HepG2 (cell line): ENCODE measurements around the gene HDAC4. TPM values are rescaled to one million over a fixed set of nuclear protein-coding genes. Genes with fewer than 3 reads are reported as not detected.

Source experiments
- ARHGAP35 ChIP-seq: sonication (generic); formaldehyde crosslinking; IDR thresholded peaks from 2 replicates; pipeline ENCODE4 v1.9.0; 2022; ENCODE audit warnings: mild to moderate bottlenecking, inconsistent platforms, moderate library complexity, missing genetic modification reagents, borderline replicate concordance
- CHD4 ChIP-seq: fragments of 200-600 bp; sonication (generic); IDR thresholded peaks from 2 replicates; pipeline ENCODE4 v1.7.0; 2017; ENCODE audit warnings: mild to moderate bottlenecking, low read length, borderline replicate concordance
- FIP1L1 ChIP-seq: fragments of 200-400 bp; formaldehyde crosslinking; IDR thresholded peaks from 2 replicates; pipeline ENCODE4 v1.6.1; 2018; ENCODE audit warnings: low read depth, mild to moderate bottlenecking, low read length, moderate library complexity, borderline replicate concordance; ENCODE audit not compliant: insufficient read depth
- HCFC1 ChIP-seq: fragments of 150-350 bp; IDR thresholded peaks from 2 replicates; pipeline ENCODE4 v1.6.1; 2014; ENCODE audit warnings: low read depth, low read length
- HNRNPH1 ChIP-seq: fragments of 200-400 bp; formaldehyde crosslinking; optimal IDR thresholded peaks from 2 replicates; pipeline ENCODE3; 2017; ENCODE audit warnings: mild to moderate bottlenecking, low read depth, low read length
- RBFOX2 ChIP-seq: fragments of 200-400 bp; formaldehyde crosslinking; IDR thresholded peaks from 2 replicates; pipeline ENCODE4 v1.6.1; 2017; ENCODE audit warnings: low read depth, mild to moderate bottlenecking, low read length
- STAG1 ChIP-seq: sonication (generic); formaldehyde crosslinking; IDR thresholded peaks from 2 replicates; pipeline ENCODE4 v1.4.0; 2020; ENCODE audit warnings: missing genetic modification reagents
- TEAD2 ChIP-seq: sonication (generic); formaldehyde crosslinking; IDR thresholded peaks from 2 replicates; pipeline ENCODE4 v1.9.0; 2021; ENCODE audit warnings: missing genetic modification reagents
- ZNF234 ChIP-seq: sonication (generic); formaldehyde crosslinking; conservative IDR thresholded peaks from 2 replicates; pipeline ENCODE4 v1.5.1; 2020; ENCODE audit warnings: mild to moderate bottlenecking, missing genetic modification reagents
- ZNF44 ChIP-seq: sonication (generic); formaldehyde crosslinking; IDR thresholded peaks from 2 replicates; pipeline ENCODE4 v1.5.1; 2020; ENCODE audit warnings: mild to moderate bottlenecking, missing genetic modification reagents
- ZNF552 ChIP-seq: sonication (generic); formaldehyde crosslinking; IDR thresholded peaks from 2 replicates; pipeline ENCODE4 v1.9.0; 2022; ENCODE audit warnings: missing genetic modification reagents, mild to moderate bottlenecking, borderline replicate concordance
- ZNF557 ChIP-seq: sonication (generic); formaldehyde crosslinking; IDR thresholded peaks from 2 replicates; pipeline ENCODE4 v1.4.0; 2020; ENCODE audit warnings: missing genetic modification reagents
- ZNF558 ChIP-seq: sonication (generic); formaldehyde crosslinking; IDR thresholded peaks from 2 replicates; pipeline ENCODE4 v1.9.0; 2022; ENCODE audit warnings: mild to moderate bottlenecking, missing genetic modification reagents, borderline replicate concordance
- polyA plus RNA-seq, 8 experiments: library from polyadenylated mRNA; depleted of rRNA in 3 of 8; stranded (reverse) in 7 of 8; unstranded in 1 of 8; fragments of >200 nt; fragmentation: Illumina TruSeq in 4 of 8; extraction: Trizol in 4 of 8; gene quantifications; 2 replicates each; pipeline versions ENCODE4 v1.2.1 to v1.2.3, GENCODE V29; 2011 to 2016; ENCODE audit warnings: low read depth in 4 of 8, missing spikeins in 1 of 8, mixed read lengths in 1 of 8; ENCODE audit not compliant: insufficient read depth in 1 of 8
- total RNA-seq, 5 experiments: library from RNA; depleted of rRNA; stranded (reverse); fragments of >200 nt; fragmentation: Illumina TruSeq; extraction: Trizol; gene quantifications; 2 replicates each; pipeline ENCODE4 v1.2.3, GENCODE V29; 2016; ENCODE audit warnings: low read depth in 1 of 5
- TF ChIP-seq, protein P1 (sequence below): sonication (generic); formaldehyde crosslinking; IDR thresholded peaks from 2 replicates; pipeline ENCODE4 v1.5.1; 2020; ENCODE audit warnings: mild to moderate bottlenecking, missing genetic modification reagents, moderate library complexity
- TF ChIP-seq, protein P2 (sequence below): IDR thresholded peaks from 2 replicates; pipeline ENCODE4 v1.6.1; 2016; ENCODE audit warnings: low read depth, missing genetic modification reagents, missing compliant biosample characterization
- TF ChIP-seq, protein P3 (sequence below): fragments of 450-650 bp; IDR thresholded peaks from 2 replicates; pipeline ENCODE4 v1.6.1; 2017; ENCODE audit warnings: mild to moderate bottlenecking
- TF ChIP-seq, protein P4 (sequence below): sonication (generic); formaldehyde crosslinking; IDR thresholded peaks from 2 replicates; pipeline ENCODE4 v1.4.0; 2020; ENCODE audit warnings: missing genetic modification reagents, low read depth, mild to moderate bottlenecking, borderline replicate concordance

Gene HDAC4
- total and polyA plus RNA-seq, 2 of the 13 experiments (the other 11 are each of a cell fraction or from before 2014, with no cell fraction given): 10.1 to 11.5 TPM

DNA sequence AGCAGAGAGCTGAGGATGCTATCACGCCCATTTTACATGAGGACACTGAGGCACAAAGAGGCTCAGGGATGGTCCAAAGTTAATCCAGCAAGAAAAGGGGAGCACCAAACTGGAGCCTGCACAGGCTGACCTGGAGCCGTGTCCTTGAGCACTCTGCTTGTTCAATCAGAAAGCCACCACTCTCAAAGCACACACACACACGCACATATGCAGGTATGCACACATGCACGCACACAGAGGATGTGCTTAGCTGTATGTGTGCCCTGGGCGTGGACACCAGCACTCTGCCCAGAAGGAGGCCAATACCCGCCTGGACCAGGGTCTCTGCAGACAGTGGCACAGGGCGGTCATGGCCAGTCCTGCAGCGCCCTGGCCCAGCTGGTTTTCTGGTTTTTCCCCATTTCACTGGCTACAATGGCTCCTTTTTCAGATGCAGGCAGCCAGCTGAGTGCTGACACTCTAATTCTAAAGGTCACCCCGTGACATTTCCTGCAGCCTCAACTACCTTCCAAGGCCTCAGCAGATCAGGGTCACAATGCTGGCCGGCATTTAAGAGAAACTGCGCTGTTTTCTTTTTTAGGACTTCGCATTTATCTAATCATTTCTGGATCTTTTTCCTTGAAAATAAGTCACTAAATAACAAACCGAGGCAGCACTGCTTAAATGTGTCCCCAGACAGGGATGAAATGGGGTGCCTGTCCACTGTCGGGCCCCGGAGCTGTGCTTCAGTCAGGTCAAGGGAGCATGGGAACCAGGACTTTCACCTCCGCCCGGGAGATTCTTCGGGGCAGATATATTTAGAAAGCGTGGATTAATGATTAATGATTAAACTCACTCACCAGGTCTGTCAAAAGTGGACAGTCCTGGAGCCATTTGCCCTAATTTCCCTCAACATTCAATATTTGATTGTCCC lies 104.5 kb downstream of the HDAC4 start (continued):
- TF ChIP-seq, protein P1, sequence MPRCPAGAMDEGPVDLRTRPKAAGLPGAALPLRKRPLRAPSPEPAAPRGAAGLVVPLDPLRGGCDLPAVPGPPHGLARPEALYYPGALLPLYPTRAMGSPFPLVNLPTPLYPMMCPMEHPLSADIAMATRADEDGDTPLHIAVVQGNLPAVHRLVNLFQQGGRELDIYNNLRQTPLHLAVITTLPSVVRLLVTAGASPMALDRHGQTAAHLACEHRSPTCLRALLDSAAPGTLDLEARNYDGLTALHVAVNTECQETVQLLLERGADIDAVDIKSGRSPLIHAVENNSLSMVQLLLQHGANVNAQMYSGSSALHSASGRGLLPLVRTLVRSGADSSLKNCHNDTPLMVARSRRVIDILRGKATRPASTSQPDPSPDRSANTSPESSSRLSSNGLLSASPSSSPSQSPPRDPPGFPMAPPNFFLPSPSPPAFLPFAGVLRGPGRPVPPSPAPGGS (CRISPR knock-in tag): peak; percentile 73; the same call in 1 of the 2 replicates
- TF ChIP-seq ZNF557 (CRISPR knock-in tag) (peak; percentile 19; the same call in 1 of the 2 replicates), CHD4 (peak; percentile 89), ZNF44 (CRISPR knock-in tag) (peak; percentile 76; the same call in 1 of the 2 replicates), HNRNPH1 (no peak), FIP1L1 (no peak), RBFOX2 (no peak), STAG1 (CRISPR knock-in tag) (peak; percentile 21), TEAD2 (CRISPR knock-in tag) (no peak), ARHGAP35 (CRISPR knock-in tag) (no peak), ZNF552 (CRISPR knock-in tag) (no peak), ZNF558 (CRISPR knock-in tag) (0 out of 2 replicates have a peak, but pooled peaks have one; percentile 78), HCFC1 (no peak), ZNF234 (CRISPR knock-in tag) (no peak)
- TF ChIP-seq, protein P2, sequence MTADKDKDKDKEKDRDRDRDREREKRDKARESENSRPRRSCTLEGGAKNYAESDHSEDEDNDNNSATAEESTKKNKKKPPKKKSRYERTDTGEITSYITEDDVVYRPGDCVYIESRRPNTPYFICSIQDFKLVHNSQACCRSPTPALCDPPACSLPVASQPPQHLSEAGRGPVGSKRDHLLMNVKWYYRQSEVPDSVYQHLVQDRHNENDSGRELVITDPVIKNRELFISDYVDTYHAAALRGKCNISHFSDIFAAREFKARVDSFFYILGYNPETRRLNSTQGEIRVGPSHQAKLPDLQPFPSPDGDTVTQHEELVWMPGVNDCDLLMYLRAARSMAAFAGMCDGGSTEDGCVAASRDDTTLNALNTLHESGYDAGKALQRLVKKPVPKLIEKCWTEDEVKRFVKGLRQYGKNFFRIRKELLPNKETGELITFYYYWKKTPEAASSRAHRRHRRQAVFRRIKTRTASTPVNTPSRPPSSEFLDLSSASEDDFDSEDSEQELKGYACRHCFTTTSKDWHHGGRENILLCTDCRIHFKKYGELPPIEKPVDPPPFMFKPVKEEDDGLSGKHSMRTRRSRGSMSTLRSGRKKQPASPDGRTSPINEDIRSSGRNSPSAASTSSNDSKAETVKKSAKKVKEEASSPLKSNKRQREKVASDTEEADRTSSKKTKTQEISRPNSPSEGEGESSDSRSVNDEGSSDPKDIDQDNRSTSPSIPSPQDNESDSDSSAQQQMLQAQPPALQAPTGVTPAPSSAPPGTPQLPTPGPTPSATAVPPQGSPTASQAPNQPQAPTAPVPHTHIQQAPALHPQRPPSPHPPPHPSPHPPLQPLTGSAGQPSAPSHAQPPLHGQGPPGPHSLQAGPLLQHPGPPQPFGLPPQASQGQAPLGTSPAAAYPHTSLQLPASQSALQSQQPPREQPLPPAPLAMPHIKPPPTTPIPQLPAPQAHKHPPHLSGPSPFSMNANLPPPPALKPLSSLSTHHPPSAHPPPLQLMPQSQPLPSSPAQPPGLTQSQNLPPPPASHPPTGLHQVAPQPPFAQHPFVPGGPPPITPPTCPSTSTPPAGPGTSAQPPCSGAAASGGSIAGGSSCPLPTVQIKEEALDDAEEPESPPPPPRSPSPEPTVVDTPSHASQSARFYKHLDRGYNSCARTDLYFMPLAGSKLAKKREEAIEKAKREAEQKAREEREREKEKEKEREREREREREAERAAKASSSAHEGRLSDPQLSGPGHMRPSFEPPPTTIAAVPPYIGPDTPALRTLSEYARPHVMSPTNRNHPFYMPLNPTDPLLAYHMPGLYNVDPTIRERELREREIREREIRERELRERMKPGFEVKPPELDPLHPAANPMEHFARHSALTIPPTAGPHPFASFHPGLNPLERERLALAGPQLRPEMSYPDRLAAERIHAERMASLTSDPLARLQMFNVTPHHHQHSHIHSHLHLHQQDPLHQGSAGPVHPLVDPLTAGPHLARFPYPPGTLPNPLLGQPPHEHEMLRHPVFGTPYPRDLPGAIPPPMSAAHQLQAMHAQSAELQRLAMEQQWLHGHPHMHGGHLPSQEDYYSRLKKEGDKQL (CRISPR knock-in tag): no peak
- TF ChIP-seq, protein P3, sequence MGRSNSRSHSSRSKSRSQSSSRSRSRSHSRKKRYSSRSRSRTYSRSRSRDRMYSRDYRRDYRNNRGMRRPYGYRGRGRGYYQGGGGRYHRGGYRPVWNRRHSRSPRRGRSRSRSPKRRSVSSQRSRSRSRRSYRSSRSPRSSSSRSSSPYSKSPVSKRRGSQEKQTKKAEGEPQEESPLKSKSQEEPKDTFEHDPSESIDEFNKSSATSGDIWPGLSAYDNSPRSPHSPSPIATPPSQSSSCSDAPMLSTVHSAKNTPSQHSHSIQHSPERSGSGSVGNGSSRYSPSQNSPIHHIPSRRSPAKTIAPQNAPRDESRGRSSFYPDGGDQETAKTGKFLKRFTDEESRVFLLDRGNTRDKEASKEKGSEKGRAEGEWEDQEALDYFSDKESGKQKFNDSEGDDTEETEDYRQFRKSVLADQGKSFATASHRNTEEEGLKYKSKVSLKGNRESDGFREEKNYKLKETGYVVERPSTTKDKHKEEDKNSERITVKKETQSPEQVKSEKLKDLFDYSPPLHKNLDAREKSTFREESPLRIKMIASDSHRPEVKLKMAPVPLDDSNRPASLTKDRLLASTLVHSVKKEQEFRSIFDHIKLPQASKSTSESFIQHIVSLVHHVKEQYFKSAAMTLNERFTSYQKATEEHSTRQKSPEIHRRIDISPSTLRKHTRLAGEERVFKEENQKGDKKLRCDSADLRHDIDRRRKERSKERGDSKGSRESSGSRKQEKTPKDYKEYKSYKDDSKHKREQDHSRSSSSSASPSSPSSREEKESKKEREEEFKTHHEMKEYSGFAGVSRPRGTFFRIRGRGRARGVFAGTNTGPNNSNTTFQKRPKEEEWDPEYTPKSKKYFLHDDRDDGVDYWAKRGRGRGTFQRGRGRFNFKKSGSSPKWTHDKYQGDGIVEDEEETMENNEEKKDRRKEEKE: no peak
- TF ChIP-seq, protein P4, sequence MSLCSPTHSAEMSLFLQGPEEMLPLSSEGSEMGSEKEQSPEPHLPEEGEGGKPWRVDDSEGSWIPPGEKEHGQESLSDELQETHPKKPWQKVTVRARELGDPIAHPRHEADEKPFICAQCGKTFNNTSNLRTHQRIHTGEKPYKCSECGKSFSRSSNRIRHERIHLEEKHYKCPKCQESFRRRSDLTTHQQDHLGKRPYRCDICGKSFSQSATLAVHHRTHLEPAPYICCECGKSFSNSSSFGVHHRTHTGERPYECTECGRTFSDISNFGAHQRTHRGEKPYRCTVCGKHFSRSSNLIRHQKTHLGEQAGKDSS: no peak; the same call in 1 of the 2 replicates
